Activated T-helper 1 cell treated with Interleukin-2 at 50 U/mL for 16 hours (primary cell): Measurements from ENCODE around the gene ZFP28.

Experiments
- DNase-seq: peaks from one replicate; pipeline ENCODE4 v3.0.0-alpha.2; 2020; ENCODE audit warnings: low read depth

Gene ZFP28

GRCh38 chr19:56596676-56597075 is 57.9 kb downstream of the ZFP28 start:
- no peak for DNase-seq

GRCh38 chr19:56597696-56598095 is 58.9 kb downstream of the ZFP28 start:
- DNase-seq = no peak

- DNase-seq = no peak
Measured at GRCh38 chr19:56601375-56601774, 62.6 kb downstream of the ZFP28 start.

- DNase-seq = no peak
Measured at GRCh38 chr19:56603829-56604228, 65.1 kb downstream of the ZFP28 start.
